ENCODE data around the gene KIFAP3. TPM values are rescaled to one million over a fixed set of nuclear protein-coding genes. Genes with fewer than 3 reads are reported as not detected.

KIFAP3 gene
- total RNA-seq, 2 experiments from 2014 or later = 10.5 to 12.5 TPM

DNA sequence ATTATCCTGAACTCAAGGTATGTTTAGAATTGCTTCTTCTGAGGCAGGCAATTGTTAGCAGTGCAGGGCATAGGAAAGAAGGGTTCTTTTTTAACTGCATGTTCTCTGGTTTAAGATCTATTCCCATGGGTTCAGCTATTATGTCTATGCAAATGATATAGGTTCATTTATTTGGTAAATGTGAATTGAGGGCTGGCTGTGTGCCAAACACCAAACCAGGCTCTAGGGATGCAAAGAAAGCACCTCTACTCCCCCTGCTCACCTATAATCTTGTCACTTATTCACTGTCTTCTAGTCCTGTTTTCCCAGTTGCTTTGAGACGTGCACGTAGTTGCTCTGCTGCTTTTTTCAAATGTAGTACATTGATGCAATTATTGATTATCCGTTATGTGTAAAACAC lies 691 bp upstream of the KIFAP3 start:
- ChIA-PET POLR2A (interaction anchor here (0.8 to 1.6 kb wide), 3 partner anchors 10 to 182 kb away, joined by 3 to 7 read pairs (median 6); partner anchors contain the start of gene SCYL3), CTCF (ENCODE audit: unreplicated experiment) (no interaction called here)
- H4K20me1 ChIP-seq (ENCODE audit: insufficient read depth, low read length) = no peaks in the 10 kb centered on the region
- peak overlapping the region; percentile 78 for H3K4me3 ChIP-seq (ENCODE audit: low read depth, low read length, poor library complexity, severe bottlenecking)
- peaks cover 23% of the 10 kb centered on the region for H3K4me1 ChIP-seq (ENCODE audit: insufficient read depth, low read length, poor library complexity, severe bottlenecking)
- intact Hi-C loops (cut with micrococcal nuclease; ENCODE audit: unreplicated experiment) = loop anchor here (2.0 kb wide), 1 partner anchor 280 kb away; the partner anchor contains the start of gene METTL18
- H3K9me2 ChIP-seq (ENCODE audit: insufficient read depth, low read length) = no peaks in the 10 kb centered on the region
- no peak for TF ChIP-seq CTCF (conservative IDR thresholded peaks at IDR 0.05; ENCODE audit: low read length)
- no peak for TF ChIP-seq EZH2phosphoT487 (IDR thresholded peaks at IDR 0.05; ENCODE audit: borderline replicate concordance, low read depth, low read length)
- DNase-seq (ENCODE audit: low spot score) = peak; percentile 17
- peak overlapping the region; percentile 100 for H2AFZ ChIP-seq (ENCODE audit: low read length)
- H3K27ac ChIP-seq (ENCODE audit: low read depth, low read length, poor library complexity, severe bottlenecking) = peak overlapping the region; percentile 21
- no peaks in the 10 kb centered on the region for H3K36me3 ChIP-seq (ENCODE audit: insufficient read depth, low read length)
- no TSS peak for BruUV-seq (replicated peaks)
- H3K4me2 ChIP-seq (ENCODE audit: low read length) = peak overlapping the region; percentile 91
- peaks cover 11% of the 10 kb centered on the region; the same call in 1 of the 2 replicates for H3K79me2 ChIP-seq (ENCODE audit: insufficient read depth, low read depth, low read length)
- H3K9me3 ChIP-seq (ENCODE audit: low read length) = peaks cover 38% of the 10 kb centered on the region

- TSS peak; percentile 63 for BruUV-seq (replicated peaks)
- Histone ChIP-seq H4K20me1 (ENCODE audit: insufficient read depth, low read length) (no peaks in the 10 kb centered on the region), H3K4me2 (ENCODE audit: low read length) (peak overlapping the region; percentile 91), H3K9me3 (ENCODE audit: low read length) (peaks cover 39% of the 10 kb centered on the region), H3K27ac (ENCODE audit: low read depth, low read length, poor library complexity, severe bottlenecking) (peak overlapping the region; percentile 28), H3K4me3 (ENCODE audit: low read depth, low read length, poor library complexity, severe bottlenecking) (peak overlapping the region; percentile 78), H3K9me2 (ENCODE audit: insufficient read depth, low read length) (no peaks in the 10 kb centered on the region), H3K36me3 (ENCODE audit: insufficient read depth, low read length) (no peaks in the 10 kb centered on the region), H3K4me1 (ENCODE audit: insufficient read depth, low read length, poor library complexity, severe bottlenecking) (peaks cover 23% of the 10 kb centered on the region), H3K79me2 (ENCODE audit: insufficient read depth, low read depth, low read length) (peaks cover 11% of the 10 kb centered on the region; the same call in 1 of the 2 replicates), H2AFZ (ENCODE audit: low read length) (peak overlapping the region; percentile 91)
- intact Hi-C loops (cut with micrococcal nuclease; ENCODE audit: unreplicated experiment) = loop anchor here (1.0 to 5.0 kb wide), 4 partner anchors 181 to 707 kb away; partner anchors contain the start of genes BLZF1, GORAB, METTL18 and NME7
- no peak for TF ChIP-seq CTCF (conservative IDR thresholded peaks at IDR 0.05; ENCODE audit: low read length)
- TF ChIP-seq EZH2phosphoT487 (IDR thresholded peaks at IDR 0.05; ENCODE audit: borderline replicate concordance, low read depth, low read length) = no peak
- CTCF ChIA-PET (ENCODE audit: unreplicated experiment) = interaction anchor here (1.0 kb wide), 1 partner anchor 179 kb away, joined by 3 read pairs; no protein-coding TSS in a partner anchor
- DNase-seq (ENCODE audit: low spot score) = no peak
- POLR2A ChIA-PET = interaction anchor here (1.4 to 1.7 kb wide), 3 partner anchors 8 to 182 kb away, joined by 6 to 7 read pairs (median 7); partner anchors contain the start of gene SCYL3
These were observed 624 bp downstream of the KIFAP3 start for GRCh38 chr1:170073893-170074249.

DNA sequence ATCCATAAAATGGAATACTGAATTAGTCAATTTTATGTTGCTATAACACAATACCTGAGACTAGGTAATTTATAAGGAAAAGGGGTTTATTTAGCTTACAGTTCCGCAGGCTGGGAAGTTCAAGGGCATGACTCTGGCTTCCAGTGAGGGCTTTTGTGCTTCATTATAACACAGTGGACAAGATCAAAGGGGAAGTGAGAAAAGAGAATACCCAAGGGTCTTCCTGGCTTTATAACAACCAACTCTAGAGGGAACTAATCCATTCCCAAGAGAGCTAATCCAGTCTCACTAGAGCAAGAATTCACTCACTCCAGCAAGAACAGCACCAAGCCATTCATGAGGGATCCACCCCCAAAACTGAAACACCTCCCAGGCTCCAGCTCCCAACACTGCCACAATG lies 3.1 kb downstream of the KIFAP3 start:
- H3K36me3 ChIP-seq (ENCODE audit: insufficient read depth, low read length) = no peaks in the 10 kb centered on the region
- H3K4me2 ChIP-seq (ENCODE audit: low read length) = 0 out of 2 replicates have a peak overlapping the region, but pooled peaks have one; percentile 16
- no peak overlapping the region for H3K4me3 ChIP-seq (ENCODE audit: low read depth, low read length, poor library complexity, severe bottlenecking)
- H3K27ac ChIP-seq (ENCODE audit: low read depth, low read length, poor library complexity, severe bottlenecking) = no peak overlapping the region
- H3K9me3 ChIP-seq (ENCODE audit: low read length) = peaks cover 17% of the 10 kb centered on the region; the same call in 1 of the 2 replicates
- H3K4me1 ChIP-seq (ENCODE audit: insufficient read depth, low read length, poor library complexity, severe bottlenecking) = peaks cover 23% of the 10 kb centered on the region
- no peaks in the 10 kb centered on the region for H3K9me2 ChIP-seq (ENCODE audit: insufficient read depth, low read length)
- POLR2A ChIA-PET = no interaction called here
- H4K20me1 ChIP-seq (ENCODE audit: insufficient read depth, low read length) = no peaks in the 10 kb centered on the region
- no TSS peak for BruUV-seq (replicated peaks)
- H2AFZ ChIP-seq (ENCODE audit: low read length) = no peak overlapping the region
- CTCF ChIA-PET (ENCODE audit: unreplicated experiment) = no interaction called here
- intact Hi-C loops (cut with micrococcal nuclease; ENCODE audit: unreplicated experiment) = loop anchor here (5.0 kb wide), 2 partner anchors 461 to 704 kb away; partner anchors contain the start of genes BLZF1, GORAB and NME7
- TF ChIP-seq EZH2phosphoT487 (IDR thresholded peaks at IDR 0.05; ENCODE audit: borderline replicate concordance, low read depth, low read length) (no peak), CTCF (conservative IDR thresholded peaks at IDR 0.05; ENCODE audit: low read length) (no peak)
- peaks cover 17% of the 10 kb centered on the region; the same call in 1 of the 2 replicates for H3K79me2 ChIP-seq (ENCODE audit: insufficient read depth, low read depth, low read length)
- peak; percentile 11 for DNase-seq (ENCODE audit: low spot score)

All from OCI-LY7 (cell line).